ENCODE results near the gene XYLT1.
A peak's percentile ranks its signal among the peaks of the same experiment; 100 is the strongest.

Gene XYLT1

DNA sequence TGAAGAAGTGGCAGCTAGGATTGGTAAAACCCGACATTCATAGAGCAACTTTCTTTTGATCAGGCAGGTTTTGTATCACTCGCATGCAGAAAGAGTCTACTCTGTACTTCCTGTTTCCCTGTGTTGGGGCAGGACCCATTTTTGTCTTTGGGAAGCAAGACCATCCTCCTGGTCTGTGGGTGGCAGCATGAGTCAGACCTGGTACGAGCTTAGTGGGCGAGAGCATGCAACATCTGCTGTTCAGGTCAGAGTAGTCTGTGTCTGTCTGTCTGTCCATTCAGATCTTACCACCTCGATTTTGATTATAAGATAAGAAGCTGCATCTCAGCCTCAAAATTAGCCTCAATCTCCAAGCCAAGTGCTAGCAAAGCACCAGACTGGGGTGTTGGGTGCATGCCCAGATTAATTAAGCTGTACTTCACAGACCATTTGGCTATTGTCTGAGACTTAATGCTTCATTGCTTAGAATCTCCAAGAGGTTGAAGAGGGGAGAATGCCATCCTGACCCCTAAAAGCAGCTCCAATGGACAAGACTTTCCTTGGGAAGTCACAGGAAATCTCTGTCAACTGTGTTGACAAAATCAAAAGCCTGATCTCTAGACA, 110.9 kb downstream of the XYLT1 start:
- Mint-ChIP-seq H3K27ac (peak overlapping the region; percentile 94), H3K4me1 (peaks cover 52 to 74% of the 10 kb centered on the region in 2 donors), H3K36me3 (peaks cover 27 to 47% of the 10 kb centered on the region in 2 donors), H3K4me3 (peak overlapping the region; percentile 29 to 36), H3K27me3 (no peaks in the 10 kb centered on the region), H3K9me3 (no peaks in the 10 kb centered on the region)
- peak; percentile 77 for DNase-seq
- peak; percentile 81 to 84 for ATAC-seq (replicated peaks)

DNA sequence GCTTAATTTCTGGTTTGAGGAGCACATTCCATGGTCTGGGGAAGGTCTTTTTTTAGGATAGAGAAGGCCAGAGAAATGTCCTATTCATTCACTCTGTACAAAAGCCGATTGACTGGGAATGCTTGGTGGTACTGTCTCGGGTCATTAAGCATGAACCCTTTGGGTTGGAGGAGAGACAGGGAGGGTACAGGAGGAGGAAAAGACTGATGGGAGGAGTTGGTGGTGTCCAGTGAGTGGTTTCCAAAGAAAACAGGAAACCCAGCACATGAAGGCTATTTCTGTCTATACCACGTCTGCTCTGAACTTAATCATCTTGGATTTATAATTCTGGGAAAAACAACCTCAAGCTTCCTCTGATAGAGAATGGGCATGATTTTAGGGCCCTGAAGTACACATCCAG, 111.9 kb downstream of the XYLT1 start:
- Mint-ChIP-seq H3K36me3 (peaks cover 35 to 52% of the 10 kb centered on the region in 2 donors), H3K27me3 (no peaks in the 10 kb centered on the region), H3K4me3 (peak overlapping the region in 1 of 2 donors; percentile 27), H3K27ac (peak overlapping the region; percentile 44), H3K4me1 (peaks cover 50 to 76% of the 10 kb centered on the region in 2 donors), H3K9me3 (no peaks in the 10 kb centered on the region)
- DNase-seq, result no peak
- ATAC-seq (replicated peaks), result no peak

DNA sequence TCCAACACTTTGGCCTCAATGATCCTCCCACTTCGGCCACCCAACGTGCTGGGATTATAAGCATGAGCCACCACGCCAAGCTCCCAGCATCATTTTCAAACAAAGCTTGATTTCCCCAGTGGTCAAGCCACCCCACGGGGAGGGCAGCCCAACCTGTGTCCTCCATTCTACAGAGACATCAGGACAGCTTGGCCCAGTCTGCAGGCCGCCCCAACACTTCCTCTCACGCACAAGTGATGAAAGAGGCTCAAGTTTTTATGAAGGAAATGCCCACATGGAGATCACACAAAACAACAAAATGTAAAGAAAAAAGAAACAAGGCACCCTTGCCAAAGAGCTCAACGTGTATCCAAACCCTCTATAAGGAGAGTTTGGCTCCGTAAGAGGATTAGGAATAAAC, 112.4 kb downstream of the XYLT1 start:
- Mint-ChIP-seq H3K9me3 (no peaks in the 10 kb centered on the region), H3K36me3 (peaks cover 39 to 57% of the 10 kb centered on the region in 2 donors), H3K27ac (peak overlapping the region; percentile 44), H3K4me1 (peaks cover 55 to 78% of the 10 kb centered on the region in 2 donors), H3K27me3 (no peaks in the 10 kb centered on the region), H3K4me3 (peak overlapping the region in 1 of 2 donors; percentile 27)
- ATAC-seq (replicated peaks) (no peak), DNase-seq (no peak)

DNA sequence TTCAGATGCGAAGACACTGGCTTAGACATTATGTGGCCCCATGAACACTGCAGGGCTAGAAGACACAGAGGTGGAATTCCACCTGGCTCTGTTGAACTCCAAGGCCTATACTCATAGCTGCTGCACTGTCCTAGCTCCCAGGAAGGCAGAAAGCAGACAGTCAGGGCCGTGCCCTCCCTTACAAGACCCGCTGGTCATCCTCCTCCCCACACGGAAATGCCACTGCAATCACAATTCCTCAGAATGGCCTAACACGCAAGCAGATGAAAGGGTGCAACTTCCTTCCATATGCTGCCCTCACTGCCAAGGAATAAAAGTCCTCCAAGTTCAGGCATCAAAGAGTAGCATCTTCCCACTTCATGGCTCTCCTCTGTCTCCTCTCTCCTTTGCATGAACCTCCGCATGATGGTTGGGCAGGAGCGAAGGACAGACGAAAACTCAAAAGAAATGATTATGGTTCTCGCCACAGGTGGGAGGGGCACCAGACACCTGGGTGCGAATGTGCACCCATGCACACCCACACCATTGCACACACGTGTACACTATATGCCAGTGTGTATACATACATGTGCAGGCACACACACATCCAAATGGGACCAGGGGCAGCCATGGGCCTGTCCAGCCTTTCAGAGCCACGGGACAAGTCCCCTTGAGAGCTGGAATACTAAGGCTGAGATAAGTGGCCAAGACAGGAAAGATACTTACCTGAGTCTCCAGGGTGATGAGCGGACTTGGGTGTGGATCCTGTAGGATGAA, 113.3 kb downstream of the XYLT1 start:
- no peaks in the 10 kb centered on the region for H3K27me3 Mint-ChIP-seq
- no peak for DNase-seq
- H3K36me3 Mint-ChIP-seq, result peaks cover 36 to 59% of the 10 kb centered on the region in 2 donors
- no peak for ATAC-seq (replicated peaks)
- H3K4me1 Mint-ChIP-seq, result peaks cover 56 to 78% of the 10 kb centered on the region in 2 donors
- H3K9me3 Mint-ChIP-seq, result no peaks in the 10 kb centered on the region
- no peak overlapping the region for H3K4me3 Mint-ChIP-seq
- peak overlapping the region; percentile 20 for H3K27ac Mint-ChIP-seq

DNA sequence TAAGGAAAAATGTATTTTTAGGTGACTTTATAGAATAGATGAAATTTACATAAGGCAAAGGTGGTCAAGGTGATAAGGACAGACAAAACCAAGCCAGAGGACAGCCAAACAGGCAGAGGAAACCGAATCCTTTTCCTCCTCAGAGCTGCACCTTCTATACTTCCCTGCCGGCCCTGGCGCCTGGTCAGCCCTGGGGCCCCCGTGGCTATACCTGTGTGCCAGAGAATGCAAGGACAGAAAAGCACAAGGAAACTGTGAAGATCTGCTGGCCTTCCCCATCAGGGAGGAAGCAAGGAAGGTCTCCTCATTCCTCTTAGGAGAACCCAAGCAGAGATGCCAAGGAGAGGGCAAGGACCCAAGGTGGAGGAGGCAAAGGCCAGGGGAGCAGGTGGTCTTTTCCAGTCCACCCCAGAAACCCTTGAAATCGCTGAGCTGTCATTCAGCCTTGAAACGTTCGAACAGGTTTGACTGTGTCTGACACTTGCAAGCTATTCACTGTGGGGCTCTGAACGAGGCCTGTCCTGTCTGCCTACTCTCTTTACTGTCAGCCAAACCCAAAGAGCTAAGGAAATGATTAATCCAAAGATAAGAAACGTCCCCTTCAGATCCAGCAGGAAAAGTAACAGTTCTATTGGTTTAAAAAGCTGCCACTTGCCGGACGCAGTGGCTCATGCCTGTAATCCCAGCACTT, 114.4 kb downstream of the XYLT1 start:
- Mint-ChIP-seq H3K27me3 (no peaks in the 10 kb centered on the region), H3K36me3 (peaks cover 37 to 62% of the 10 kb centered on the region in 2 donors), H3K27ac (no peak overlapping the region), H3K4me3 (no peak overlapping the region), H3K9me3 (no peaks in the 10 kb centered on the region), H3K4me1 (peaks cover 59 to 80% of the 10 kb centered on the region in 2 donors)
- DNase-seq (no peak), ATAC-seq (replicated peaks) (no peak)

DNA sequence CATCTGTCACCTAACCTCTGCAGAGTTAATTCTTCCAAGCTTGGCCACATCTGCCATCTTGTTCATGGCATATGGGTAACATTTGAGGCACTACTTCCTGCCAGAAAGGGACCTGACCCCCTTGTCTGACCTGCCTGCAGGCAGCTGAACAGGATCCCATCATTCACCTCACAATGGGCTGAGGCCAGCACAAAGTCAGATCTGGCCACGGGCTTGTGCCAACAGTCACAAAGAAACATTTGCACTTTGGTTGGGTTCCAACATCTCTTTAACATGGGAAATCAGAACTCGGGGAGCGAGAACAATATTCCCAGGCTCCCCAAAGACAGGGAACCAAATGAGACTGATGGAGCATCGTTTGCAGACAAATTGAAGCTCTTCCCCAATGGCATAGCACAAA, 116.1 kb downstream of the XYLT1 start:
- DNase-seq, result no peak
- Mint-ChIP-seq H3K4me1 (peaks cover 49 to 80% of the 10 kb centered on the region in 2 donors), H3K4me3 (no peak overlapping the region), H3K36me3 (peaks cover 50 to 70% of the 10 kb centered on the region in 2 donors), H3K27me3 (no peaks in the 10 kb centered on the region), H3K9me3 (no peaks in the 10 kb centered on the region), H3K27ac (no peak overlapping the region)
- no peak for ATAC-seq (replicated peaks)

DNA sequence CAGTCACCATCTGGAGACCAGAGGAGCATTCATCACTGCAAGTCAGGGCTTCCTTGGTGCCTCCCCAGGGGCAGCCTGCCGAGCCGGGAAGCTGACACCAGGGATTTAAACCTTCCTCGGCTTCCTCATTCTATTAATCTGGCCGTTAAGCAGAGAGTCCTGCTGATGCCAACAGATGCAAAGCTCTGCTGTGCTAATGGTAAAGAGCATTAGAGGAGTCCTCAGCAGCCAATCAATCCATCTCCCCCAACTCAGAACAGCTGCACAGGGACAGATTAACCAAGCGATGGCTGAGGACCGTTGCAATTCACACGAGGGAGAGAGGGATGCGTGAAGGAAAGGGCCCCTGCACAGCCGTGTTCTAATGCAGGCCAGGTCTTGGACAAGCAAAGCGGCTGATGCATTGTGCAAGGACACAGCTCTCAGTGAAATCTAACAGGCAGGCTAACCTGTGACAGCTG, 116.6 kb downstream of the XYLT1 start:
- no peak overlapping the region for H3K4me3 Mint-ChIP-seq
- ATAC-seq (replicated peaks), result peak in 1 of 2 donors; percentile 21
- no peak for DNase-seq
- no peaks in the 10 kb centered on the region for H3K9me3 Mint-ChIP-seq
- H3K36me3 Mint-ChIP-seq, result peaks cover 51 to 70% of the 10 kb centered on the region in 2 donors
- no peak overlapping the region for H3K27ac Mint-ChIP-seq
- peaks cover 44 to 79% of the 10 kb centered on the region in 2 donors for H3K4me1 Mint-ChIP-seq
- no peaks in the 10 kb centered on the region for H3K27me3 Mint-ChIP-seq

DNA sequence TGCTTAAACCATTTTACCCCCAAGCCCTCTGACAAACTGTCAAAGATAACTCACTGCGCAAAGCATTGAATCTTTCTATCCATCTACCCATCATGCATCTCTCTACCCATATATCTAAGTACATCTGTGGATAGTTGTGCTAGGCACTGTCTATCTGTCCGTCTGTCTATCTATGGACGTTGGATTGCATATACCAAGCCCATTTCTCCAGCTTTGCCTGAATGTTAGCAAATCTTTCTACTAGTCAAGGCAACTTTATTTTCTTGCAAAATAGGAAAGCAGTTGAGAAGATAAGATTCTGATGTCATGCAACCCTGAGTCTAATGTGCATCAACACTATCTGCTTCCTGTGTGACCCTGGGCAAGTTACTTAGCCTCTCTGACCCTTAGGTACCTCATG, 117.2 kb downstream of the XYLT1 start:
- ATAC-seq (replicated peaks) (peak in 1 of 2 donors; percentile 21), DNase-seq (no peak)
- Mint-ChIP-seq H3K36me3 (peaks cover 52 to 71% of the 10 kb centered on the region in 2 donors), H3K4me3 (no peak overlapping the region), H3K27me3 (no peaks in the 10 kb centered on the region), H3K27ac (peak overlapping the region; percentile 53), H3K9me3 (no peaks in the 10 kb centered on the region), H3K4me1 (peaks cover 44 to 79% of the 10 kb centered on the region in 2 donors)

DNA sequence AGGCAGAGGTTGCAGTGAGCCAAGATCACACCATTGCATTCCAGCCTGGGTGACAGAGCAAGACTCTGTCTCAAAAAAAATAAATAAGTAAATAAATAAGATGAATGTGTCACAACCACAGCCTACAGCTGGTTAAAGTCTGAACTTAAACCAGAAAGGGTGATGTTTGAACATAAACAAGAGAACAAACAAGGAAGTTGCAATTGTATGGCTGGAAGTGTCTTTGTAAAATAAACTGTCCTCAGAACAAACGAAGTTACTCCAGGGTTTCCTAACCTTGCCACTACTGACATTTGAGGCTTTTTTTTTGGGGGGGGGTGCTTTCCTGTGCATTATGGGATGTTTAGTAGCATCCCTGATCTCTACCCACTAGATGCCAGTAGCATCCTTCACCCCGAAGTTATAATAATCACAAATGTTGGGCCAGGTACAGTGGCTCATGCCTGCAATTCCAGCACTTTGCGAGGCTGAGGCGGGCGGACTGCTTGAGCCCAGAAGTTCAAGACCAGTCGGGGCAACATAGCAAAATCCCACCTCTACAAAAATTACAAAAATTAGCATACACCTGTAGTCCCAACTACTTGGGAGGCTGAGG, 119.2 kb downstream of the XYLT1 start:
- ATAC-seq (replicated peaks), result no peak
- no peak for DNase-seq
- Mint-ChIP-seq H3K36me3 (peaks cover 41 to 63% of the 10 kb centered on the region in 2 donors), H3K4me3 (no peak overlapping the region), H3K27me3 (no peaks in the 10 kb centered on the region), H3K9me3 (no peaks in the 10 kb centered on the region), H3K27ac (no peak overlapping the region), H3K4me1 (peaks cover 54 to 86% of the 10 kb centered on the region in 2 donors)

DNA sequence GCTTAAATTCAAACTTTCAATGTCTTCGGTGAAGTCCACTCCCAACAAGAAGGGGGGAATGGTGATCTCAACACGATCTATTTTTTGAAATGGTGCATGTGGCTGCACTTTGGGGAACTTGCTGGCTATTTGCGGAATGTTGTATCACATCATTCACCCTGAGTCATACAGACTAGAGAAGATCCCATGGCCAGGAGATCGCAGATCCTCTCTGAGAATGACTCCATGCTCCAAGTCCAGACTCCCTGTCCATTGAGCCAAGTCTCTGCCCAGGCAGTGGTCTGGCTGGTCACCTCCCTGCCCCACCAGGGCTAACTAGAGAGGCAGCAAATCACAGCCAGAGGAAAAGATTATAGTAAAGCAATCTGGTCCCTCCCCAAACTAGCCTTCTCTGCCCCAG, 120.6 kb downstream of the XYLT1 start:
- no peak overlapping the region for H3K4me3 Mint-ChIP-seq
- ATAC-seq (replicated peaks) (no peak), DNase-seq (no peak)
- H3K9me3 Mint-ChIP-seq, result no peaks in the 10 kb centered on the region
- H3K36me3 Mint-ChIP-seq, result peaks cover 40 to 57% of the 10 kb centered on the region in 2 donors
- H3K4me1 Mint-ChIP-seq, result peaks cover 57 to 98% of the 10 kb centered on the region in 2 donors
- H3K27ac Mint-ChIP-seq, result peak overlapping the region; percentile 71
- H3K27me3 Mint-ChIP-seq, result no peaks in the 10 kb centered on the region

DNA sequence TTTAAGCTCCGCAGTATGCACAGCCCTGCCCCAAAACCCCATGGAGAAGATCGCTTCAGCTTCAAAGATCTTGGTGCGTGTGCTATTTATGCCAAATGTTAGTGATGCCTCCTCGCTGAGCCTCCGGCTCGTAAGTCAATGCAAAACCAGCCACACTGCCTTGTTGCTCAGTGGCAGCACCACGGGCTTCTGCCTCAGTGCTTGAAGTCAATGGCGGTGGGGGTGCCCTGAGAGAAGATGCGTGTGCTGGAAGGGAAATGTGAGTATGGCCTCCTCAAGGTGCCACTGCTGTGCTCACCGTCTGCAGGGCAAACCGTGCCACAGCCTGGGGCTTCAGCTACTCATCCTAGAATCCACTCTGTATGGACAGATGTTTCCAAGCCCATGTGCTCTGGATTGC, 121.9 kb downstream of the XYLT1 start:
- peak overlapping the region in 1 of 2 donors; percentile 4 for H3K4me3 Mint-ChIP-seq
- peaks cover 61 to 98% of the 10 kb centered on the region in 2 donors for H3K4me1 Mint-ChIP-seq
- no peaks in the 10 kb centered on the region for H3K9me3 Mint-ChIP-seq

DNA sequence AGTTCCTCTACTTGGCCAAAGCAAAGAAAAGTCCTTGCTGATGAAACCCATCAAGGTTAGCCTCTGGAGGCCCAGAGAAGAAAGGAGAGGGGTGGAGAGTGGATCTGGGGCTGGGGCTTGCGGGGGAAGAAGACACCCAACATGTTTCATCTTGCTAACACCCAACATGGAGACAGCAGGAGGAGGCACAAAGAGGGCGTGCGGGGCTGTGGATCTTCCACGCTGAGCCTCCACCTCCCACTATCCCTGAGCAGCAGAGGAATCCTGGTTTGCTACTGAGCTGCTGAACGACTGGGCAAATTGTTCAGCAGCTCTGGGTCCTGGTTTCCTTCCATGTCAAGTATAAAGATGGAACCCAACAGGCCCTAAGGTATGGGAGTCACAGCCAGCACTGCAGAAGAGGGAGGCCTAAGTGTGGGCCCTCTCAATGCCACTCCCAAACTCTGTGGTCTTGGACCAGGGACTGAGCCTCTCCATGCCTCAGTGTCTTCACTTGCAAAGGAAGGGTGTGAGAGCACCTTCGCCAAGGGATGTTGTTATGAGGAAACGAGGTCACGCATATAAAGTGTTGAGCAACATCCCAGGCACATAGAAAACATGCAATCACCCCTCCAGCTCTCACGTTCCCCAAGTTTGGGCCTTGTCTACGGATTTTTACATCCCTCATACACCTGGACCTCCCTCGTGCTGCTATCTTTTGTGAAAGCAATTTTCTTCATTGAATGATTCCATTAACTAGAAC, 122.5 kb downstream of the XYLT1 start:
- peaks cover 28 to 47% of the 10 kb centered on the region in 2 donors for H3K36me3 Mint-ChIP-seq

More for the DNA sequence above, 121.9 kb downstream of the XYLT1 start:
- no peaks in the 10 kb centered on the region for H3K27me3 Mint-ChIP-seq
- no peak for ATAC-seq (replicated peaks)
- H3K27ac Mint-ChIP-seq, result peak overlapping the region; percentile 99
- DNase-seq, result no peak
- peaks cover 29 to 48% of the 10 kb centered on the region in 2 donors for H3K36me3 Mint-ChIP-seq

DNA sequence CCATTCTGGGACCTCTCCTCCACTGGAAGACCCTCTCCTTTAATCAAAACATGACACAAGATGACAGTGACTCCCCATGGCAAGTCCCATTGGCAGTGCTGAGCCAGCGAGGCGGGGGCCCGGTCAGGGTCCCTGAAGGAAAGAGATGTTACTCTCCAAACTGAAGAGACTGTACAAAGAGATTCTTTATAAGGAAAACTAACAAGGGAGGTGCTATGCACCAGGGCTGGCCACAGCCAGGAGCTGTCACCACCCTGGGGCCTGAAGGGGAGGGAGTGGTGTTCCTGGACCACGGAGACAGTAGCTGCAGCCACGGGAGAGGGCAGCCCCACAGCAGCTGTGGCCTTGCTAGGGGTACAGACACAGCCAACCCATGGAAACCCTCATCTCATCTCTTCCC, 123.1 kb downstream of the XYLT1 start:
- no peaks in the 10 kb centered on the region for H3K27me3 Mint-ChIP-seq
- H3K9me3 Mint-ChIP-seq, result no peaks in the 10 kb centered on the region
- ATAC-seq (replicated peaks) (no peak), DNase-seq (no peak)
- peak overlapping the region; percentile 63 to 77 for H3K4me3 Mint-ChIP-seq
- H3K27ac Mint-ChIP-seq, result peak overlapping the region; percentile 99
- H3K36me3 Mint-ChIP-seq, result peaks cover 28 to 47% of the 10 kb centered on the region in 2 donors
- H3K4me1 Mint-ChIP-seq, result peaks cover 60 to 98% of the 10 kb centered on the region in 2 donors

More for the DNA sequence above, 122.5 kb downstream of the XYLT1 start:
- DNase-seq (no peak), ATAC-seq (replicated peaks) (no peak)
- H3K27me3 Mint-ChIP-seq, result no peaks in the 10 kb centered on the region
- peaks cover 61 to 98% of the 10 kb centered on the region in 2 donors for H3K4me1 Mint-ChIP-seq
- no peaks in the 10 kb centered on the region for H3K9me3 Mint-ChIP-seq
- peak overlapping the region; percentile 63 to 77 for H3K4me3 Mint-ChIP-seq
- H3K27ac Mint-ChIP-seq, result peak overlapping the region; percentile 99
